HS-27A (cell line): ENCODE results near the gene KLRG1.
A peak's percentile ranks its signal among the peaks of the same experiment; 100 is the strongest.

Source experiments
- DNase-seq: peaks from one replicate; pipeline ENCODE4 v3.0.0-alpha.2; 2012; ENCODE audit warnings: low read depth, missing footprints

Gene KLRG1

DNA sequence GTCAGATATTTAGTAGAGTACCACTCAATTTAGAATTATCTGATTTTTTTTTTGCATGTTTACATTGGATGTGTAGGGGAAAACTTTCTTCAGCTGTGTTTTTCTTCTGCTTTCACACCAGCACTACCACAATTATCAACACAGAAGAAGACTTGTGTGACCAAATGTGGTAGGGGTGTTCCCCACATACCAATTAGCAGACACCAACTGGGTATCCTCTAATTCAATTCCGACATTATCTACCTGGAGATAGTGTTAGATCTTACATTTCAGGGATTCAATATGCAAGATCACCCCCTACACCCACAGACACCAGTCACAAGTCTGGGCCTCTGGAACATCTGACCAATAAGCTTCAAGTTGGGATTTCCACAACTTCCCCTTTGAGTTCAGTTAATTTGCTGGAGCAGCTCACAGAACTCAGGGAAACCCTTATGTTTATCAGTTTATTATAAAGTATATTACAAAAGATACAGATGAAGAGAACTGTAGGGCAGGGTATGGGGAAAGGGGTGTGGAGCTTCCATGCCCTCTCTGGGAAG is 4.1 kb upstream of the KLRG1 start:
- no peak for DNase-seq

- no peak for DNase-seq
Observed at GRCh38 chr12:8987163-8987562, 2.2 kb upstream of the KLRG1 start.

DNA sequence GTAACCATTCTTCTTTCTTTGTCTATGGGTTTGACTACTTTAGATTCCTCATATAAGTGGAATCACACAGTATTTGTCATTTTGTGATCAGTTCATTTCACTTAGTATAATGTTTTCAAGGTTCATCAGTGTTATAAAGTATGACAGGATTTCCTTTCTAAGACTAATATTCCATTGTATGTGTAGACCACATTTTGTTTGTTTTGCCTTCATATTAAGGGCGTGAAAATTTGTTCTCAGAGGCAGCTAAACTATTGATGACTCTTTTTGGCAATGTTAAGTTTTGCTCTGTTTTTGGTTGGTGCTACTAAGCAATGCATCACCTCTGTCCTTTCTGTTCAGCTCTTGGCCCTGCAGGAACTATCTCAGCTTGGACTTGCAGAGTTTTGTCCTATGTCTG is 1.7 kb upstream of the KLRG1 start:
- no peak for DNase-seq

- DNase-seq, result no peak
Observed at GRCh38 chr12:8991371-8992345, 2.3 kb downstream of the KLRG1 start.

DNA sequence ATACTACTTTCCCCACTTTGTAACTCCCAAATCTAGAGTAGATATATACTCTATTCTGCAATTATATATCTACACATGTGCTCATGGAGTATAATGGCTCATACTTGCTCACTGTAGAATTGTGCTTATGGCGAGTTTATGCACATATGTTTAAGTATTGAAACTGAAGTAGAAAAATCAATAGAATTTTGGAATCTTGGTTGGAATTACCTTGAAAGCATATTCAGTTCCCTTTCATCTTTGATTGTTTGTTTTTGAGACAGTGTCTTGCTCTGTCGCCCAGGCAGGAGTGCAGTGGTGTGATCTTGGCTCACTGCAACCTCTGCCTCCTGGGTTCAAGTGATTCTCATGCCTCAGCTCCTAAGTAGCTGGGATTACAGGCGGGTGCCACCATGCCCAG is 4.5 kb downstream of the KLRG1 start:
- DNase-seq, result no peak

DNA sequence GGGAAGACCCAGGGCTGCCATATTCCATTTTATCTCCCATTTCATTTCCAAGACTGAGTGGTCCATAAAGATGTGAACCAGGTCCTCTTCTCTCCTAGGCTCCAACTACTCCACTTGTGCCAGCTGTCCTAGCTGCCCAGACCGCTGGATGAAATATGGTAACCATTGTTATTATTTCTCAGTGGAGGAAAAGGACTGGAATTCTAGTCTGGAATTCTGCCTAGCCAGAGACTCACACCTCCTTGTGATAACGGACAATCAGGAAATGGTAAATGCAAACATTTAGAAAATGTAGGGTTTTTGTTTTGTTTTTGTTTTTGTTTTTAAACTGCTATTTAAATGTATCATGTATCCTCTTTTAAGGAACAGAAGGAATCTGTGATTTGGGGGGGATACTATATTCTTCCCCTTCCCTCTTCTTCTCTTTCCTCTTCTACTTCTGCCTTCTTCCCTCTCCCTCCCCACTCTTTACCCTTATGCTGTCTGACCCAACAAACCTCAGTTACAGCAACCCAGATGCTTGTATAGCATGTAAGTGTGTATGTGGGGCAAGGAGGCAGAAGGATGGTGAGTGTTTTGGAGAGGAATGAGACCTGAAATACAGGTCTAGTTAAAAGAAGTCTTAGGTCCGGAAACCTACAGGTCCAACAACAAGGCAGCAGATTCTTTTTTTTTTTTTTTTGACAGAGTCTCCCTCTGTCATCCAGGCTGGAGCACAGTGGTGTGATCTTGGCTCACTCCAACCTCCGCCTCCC is 5.9 kb downstream of the KLRG1 start:
- no peak for DNase-seq

DNA sequence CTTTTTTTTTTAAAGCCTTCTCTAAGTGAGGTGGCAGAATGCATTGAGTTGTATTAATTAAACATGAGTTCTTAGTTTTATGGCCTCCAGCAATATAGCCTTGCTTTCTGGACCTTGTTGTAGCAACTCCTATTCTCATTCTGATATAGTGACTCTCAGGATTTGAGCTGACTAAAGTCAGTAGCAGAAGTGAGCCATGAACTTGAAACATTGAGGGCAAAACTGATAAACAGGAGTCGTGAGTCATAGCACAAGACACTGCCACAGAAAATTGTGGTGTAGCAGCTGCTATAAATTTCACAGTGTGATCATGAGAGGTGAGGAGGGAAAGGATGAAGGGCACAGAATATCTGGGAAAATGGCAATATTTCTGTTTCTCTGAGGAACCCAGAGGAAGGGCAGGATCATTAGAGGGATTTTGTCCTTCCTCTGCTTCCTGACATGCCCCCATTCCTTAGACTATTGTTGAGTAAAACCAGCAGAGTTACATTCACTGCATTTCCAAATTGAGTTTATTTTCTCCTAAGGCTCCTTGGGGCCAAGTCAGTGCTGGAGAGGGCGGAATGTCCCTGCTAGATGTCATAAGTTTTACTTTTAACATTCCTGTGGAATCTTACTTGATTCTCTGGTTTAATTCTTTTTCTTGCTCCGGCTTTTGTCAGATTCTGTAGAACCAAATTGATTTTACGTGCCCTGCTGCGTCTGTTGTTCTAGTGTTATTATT is 7.5 kb downstream of the KLRG1 start:
- DNase-seq, result peak; percentile 7

DNA sequence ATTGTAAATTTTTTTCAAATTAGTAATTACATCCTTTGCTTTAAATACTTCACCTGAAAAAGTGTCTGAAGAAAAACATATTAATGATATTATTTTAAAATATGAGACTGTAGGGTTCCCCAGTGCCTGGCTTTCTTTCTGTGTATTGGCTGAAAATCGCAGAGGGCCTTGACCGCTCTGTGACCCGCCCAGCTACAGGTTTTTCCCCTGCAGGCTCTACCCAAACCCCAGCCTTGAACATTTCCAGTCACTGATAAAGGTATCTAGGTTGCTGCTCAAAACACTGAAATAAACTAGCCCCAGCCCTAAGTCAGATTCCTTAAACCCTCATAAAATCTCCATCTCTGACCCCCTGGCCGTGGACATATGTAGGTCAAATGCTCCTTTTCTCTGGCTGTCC is 11.9 kb downstream of the KLRG1 start:
- no peak for DNase-seq

DNA sequence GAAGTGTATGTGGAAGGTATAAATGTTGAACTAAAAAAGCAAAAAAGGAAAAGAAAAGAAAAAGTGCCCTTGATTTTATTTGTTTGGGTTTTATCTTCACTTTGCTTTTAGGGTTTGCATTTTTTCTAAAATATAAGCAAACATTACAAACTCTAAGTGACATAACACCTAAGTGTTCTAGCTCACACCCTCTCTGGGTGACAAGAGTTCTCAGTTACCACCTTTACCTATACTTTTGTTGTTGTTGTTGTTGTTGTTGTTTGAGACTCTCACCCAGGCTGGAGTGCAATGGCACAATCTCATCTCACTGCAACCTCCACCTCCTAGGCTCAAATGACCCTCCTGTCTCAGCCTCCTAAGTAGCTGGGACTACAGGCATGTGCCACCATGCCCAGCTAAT is 13.0 kb downstream of the KLRG1 start:
- DNase-seq, result no peak

DNA sequence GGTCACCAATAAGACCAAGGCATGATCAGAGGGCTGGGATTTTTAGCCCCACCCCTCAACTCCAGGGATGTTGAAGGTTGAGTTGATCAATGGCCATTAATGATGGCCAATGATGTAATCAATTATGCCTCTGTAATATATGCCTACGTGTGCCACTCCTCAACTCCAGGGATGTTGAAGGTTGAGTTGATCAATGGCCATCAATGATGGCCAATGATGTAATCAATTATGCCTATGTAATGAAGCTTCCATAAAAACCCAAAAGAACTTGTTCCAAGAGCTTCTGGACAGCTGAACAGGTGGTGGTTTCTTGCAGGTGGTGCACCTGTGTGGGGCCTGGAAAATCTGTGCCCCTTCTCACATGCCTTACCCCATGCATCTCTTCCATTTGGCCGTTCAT is 33.2 kb downstream of the KLRG1 start:
- DNase-seq, result no peak

GRCh38 chr12:9024512-9024911 is 35.2 kb downstream of the KLRG1 start:
- no peak for DNase-seq

DNA sequence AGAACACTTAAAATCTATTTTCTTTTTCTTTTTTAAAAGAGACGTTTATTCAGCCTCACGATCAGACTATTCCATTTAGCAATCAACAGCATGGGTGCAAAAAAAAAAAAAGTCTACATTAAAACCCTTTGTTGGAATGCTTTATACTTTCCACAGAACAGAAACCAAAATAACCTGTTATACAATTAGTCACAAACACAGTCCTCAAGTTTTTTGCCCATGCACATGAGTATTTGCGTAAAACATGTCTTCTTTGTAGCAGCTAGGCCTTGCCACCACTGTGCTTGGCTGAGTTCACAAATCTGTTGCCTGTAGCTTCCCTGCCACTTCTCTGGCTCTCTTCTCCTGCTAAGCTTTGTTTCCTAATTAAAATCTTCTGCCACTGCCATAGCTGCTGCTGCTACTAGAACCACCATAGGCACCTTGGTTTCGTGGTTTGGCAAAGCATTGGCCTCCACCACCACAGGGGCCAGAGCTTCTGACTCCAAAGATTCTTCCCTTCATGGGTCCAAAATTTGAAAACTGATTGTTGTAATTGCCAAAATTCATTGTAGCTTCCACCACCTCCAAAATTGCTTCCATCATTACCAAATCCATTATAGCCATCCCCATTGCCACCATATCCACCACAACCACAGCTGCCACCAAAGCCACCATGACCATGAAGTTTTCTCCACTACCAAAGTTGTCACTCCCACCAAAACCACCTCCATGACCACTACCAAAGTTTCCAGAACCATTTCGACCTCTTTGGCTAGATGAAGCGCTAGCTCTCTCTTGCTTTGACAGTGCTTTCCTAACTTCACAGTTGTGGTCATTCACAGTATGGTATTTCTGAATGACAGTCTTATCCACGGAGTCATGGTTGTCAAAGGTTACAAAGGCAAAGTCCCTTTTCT is 38.1 kb downstream of the KLRG1 start:
- no peak for DNase-seq

GRCh38 chr12:9030776-9031175 is 41.4 kb downstream of the KLRG1 start:
- no peak for DNase-seq

DNA sequence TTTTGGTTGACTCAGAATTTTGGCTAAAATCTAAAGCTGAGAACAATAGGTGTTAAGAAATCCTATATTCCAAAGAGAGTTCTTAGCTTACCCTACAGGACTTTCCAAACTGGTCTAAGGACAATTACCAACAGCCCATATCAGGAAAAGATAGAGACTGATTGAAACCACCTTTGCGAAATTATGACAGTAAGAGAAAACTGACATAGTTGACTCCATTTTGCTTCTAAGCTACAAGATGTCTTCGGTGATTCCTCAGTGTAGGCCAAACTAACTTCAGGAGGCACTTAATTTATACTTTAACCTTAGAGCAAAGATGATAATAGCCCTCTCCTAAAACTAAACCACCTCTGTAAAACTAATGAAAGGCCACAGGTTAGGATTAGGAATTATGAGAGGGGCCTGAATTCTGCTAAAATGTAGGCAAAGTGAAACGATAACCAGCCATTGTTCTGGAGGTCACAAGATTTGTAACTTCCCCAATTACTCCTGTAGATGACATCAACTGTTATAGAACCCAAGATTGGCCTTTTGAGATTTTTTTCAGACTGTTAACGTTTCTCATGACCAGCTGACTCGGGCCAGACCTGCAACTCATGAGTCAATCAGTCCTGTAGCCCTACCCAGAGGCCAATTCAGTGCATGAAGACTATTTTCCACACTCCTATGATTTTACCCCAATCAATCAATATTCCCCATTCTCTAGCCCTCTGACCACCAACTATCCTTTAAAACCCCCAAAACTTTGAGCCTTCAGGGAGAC is 43.0 kb downstream of the KLRG1 start:
- no peak for DNase-seq

DNA sequence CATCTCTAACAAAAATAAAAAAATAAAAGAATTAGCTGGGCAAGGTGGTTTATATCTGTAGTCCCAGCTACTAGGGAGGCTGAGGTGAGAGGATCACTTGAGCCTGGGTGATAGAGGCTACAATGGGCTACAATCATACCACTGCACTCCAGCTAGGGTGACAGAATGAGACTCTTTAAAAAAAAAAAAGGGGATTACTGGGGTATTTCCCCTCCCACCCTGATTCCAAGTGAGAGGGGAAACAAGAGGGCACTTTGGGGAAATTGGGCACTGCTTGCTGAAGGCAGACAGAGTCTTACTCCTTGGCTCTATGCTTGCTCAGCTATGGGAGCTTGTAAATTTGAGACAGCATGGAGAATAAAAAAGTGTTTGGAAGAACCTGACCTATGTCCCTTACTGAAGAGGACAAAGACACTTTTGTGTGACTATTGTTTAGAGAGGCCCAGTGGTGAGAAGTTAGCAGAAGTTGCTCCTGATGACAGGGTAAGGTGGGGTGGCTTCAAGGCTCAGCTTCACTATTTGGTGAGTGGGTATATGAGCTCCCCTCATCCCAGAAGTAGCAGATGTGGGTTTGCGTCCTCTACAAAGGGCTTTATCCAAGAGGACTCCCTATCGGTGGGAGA is 44.0 kb downstream of the KLRG1 start:
- DNase-seq, result no peak

- no peak for DNase-seq
Observed at GRCh38 chr12:9034095-9034494, 44.7 kb downstream of the KLRG1 start.

GRCh38 chr12:9036227-9036626 is 46.9 kb downstream of the KLRG1 start:
- no peak for DNase-seq

DNA sequence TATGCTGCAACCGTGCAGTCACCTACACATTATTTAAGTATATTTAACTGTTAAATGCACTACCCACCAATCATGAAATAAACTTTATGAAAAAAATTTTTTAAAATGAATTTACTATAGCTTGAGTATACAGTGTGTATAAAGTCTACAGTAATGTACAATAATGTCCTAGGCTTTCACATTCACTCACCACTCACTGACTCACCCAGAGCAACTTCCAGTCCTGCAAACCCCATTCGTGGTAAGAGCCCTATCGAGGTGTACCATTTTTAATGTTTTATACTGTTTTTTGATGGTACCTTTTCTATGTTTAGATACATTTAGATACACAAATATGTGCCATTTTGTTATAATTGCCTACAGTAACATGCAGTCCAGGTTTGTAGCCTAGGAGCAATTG is 48.1 kb downstream of the KLRG1 start:
- DNase-seq, result no peak

DNA sequence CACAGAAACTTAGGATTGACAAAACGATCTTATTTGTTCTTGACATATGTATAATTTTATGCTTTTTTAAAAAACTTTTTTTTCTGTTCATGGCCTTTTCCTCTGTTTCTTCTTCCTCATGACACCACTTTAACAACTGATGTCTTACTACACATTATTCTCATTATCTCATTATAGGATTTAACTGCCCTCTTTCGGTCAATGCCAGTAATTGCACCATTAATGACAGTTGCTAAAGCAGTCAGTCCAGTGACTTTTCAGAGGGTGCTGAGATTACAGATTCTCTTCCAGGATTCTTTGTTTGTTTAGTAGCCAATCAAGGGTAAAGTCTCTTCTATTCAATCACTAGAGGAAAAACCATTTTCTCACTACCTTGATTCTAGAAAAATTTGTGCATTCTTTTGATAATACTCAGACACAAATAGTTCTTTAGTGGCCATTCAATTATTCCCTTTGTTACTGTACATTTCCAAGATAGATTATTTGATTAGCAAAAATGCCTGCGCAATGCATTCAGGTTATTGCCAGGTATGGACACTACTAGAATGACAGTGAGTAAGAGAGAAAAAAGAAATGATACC is 50.1 kb downstream of the KLRG1 start:
- no peak for DNase-seq
